Heart left ventricle (tissue), 16 donors: Measurements from ENCODE around the gene CRYBG3. TPM values are rescaled to one million over a fixed set of nuclear protein-coding genes. Genes with fewer than 3 reads are reported as not detected.

Experiments used
- ATAC-seq, 4 donors: fragments of 200-7000 bp; cut with Tn5 transposase; one replicate each; pipeline ENCODE4 v1.9.1; 2020 to 2022; ENCODE audit warnings: moderate library complexity in 4 of 4, mild to moderate bottlenecking in 3 of 4, moderate number of reproducible peaks in 1 of 4
- DNase-seq, 5 donors: peaks; one replicate each; pipeline ENCODE4 v3.0.0-alpha.2; 2020
- H3K27ac ChIP-seq, 12 donors: fragments of 200-600 bp; sonication (generic) in 4 of 12; one replicate each; pipeline versions ENCODE4 v1.5.0 to v1.8.0; 2016 to 2022; ENCODE audit warnings: mild to moderate bottlenecking in 2 of 12
- H3K27me3 ChIP-seq, 9 donors: fragments of 200-600 bp; sonication (generic) in 2 of 9; one replicate each; pipeline versions ENCODE4 v1.5.1 to v1.8.0; 2016 to 2022; ENCODE audit warnings: mild to moderate bottlenecking in 3 of 9
- H3K36me3 ChIP-seq, 9 donors: fragments of 200-600 bp; sonication (generic) in 2 of 9; one replicate each; pipeline versions ENCODE4 v1.5.0 to v1.8.0; 2018 to 2022; ENCODE audit warnings: mild to moderate bottlenecking in 2 of 9
- H3K4me1 ChIP-seq, 12 donors: fragments of 200-600 bp; sonication (generic) in 4 of 12; one replicate each; pipeline versions ENCODE4 v1.5.0 to v1.8.0; 2016 to 2022; ENCODE audit warnings: mild to moderate bottlenecking in 3 of 12
- H3K4me3 ChIP-seq, 12 donors: fragments of 200-600 bp; sonication (generic) in 4 of 12; one replicate each; pipeline versions ENCODE4 v1.5.0 to v1.8.0; 2017 to 2022; ENCODE audit warnings: mild to moderate bottlenecking in 9 of 12, moderate library complexity in 4 of 12
- H3K9me3 ChIP-seq, 12 donors: fragments of 200-600 bp; sonication (generic) in 4 of 12; one replicate each; pipeline versions ENCODE4 v1.5.0 to v1.8.0; 2016 to 2022; ENCODE audit warnings: mild to moderate bottlenecking in 1 of 12
- POLR2A ChIP-seq, 2 donors: fragments of 450-650 bp; IDR thresholded peaks; one replicate each; pipeline ENCODE4 v1.6.1; 2017; ENCODE audit warnings: antibody characterized with exemption in 2 of 2, mild to moderate bottlenecking in 2 of 2, moderate library complexity in 2 of 2
- WGBS, 4 donors: extraction: QIAGEN DNeasy Blood & Tissue Kit in 2 of 4; methylation state at CpG; one replicate each; pipeline versions ENCODE4 v1.1.5 to v1.1.7; 2013 to 2018; 5-methylcytosine and 5-hydroxymethylcytosine counted together
- intact Hi-C, 10 donors: fragments of 100-400 bp; cut with DNase I; formaldehyde crosslinking; loops; one replicate each; pipeline versions ENCODE4 v1.11.1 to v1.14.2; 2022
- polyA plus RNA-seq, 2 donors: library from polyadenylated mRNA; stranded (reverse); fragments of 200-250 nt; gene quantifications; one replicate each; pipeline ENCODE4 v1.2.3, GENCODE V29; 2013
- total RNA-seq, 9 donors: library from RNA; depleted of rRNA in 2 of 9; stranded (reverse); fragments of >200 nt in 2 of 9; fragmentation: NEBNext Ultra II Directional in 3 of 9; extraction: Animal tissue kit (Norgen Biotek cat#: 25700) in 3 of 9; gene quantifications; one replicate each; pipeline versions ENCODE4 v1.1.0 to v1.2.4, GENCODE V29; 2016 to 2023
- TF ChIP-seq, protein P1 (sequence below), 12 donors: fragments of 200-600 bp; sonication (generic) in 4 of 12; IDR thresholded peaks; one replicate each; pipeline versions ENCODE4 v1.5.0 to v1.8.0; 2018 to 2022; ENCODE audit warnings: antibody characterized with exemption in 12 of 12, mild to moderate bottlenecking in 5 of 12
- donor health status: ischemic (EF 13 %, LVEDD 7.1; RV severe dilation, severe dysfunction).
- donor health status: healthy with polysubstance abuse.
- donor health status: DM: no; HTN: yes; CAD: no.
- donor health status: DM: no; HTN: no; CAD: no.
- donor health status: ischemic (EF 25% LVEDD 6.9; RV normal size, moderate dysfunction).
- donor health status: ischemic (EF 25% LVEDD 5.7; RV mildly dilated, moderate dysfunction).
- donor health status: healthy.
- donor health status: DM: yes; HTN: yes; CAD: no.
- donor health status: ischemic (EF 35%, LVEDD 5.7; RV mildly dilated, moderate dysfunction).
- donor health status: nonischemic (EF 11% LVEDD 7.7; RV severe dilation, severe dysfunction).
- donor health status: DM: yes; HTN: yes; CAD: no.
- donor health status: PGD.
- donor health status: ischemic (EF 29% LVEDD 5.4; RV normal size, mild dysfunction).
- donor health status: nonischemic (EF 23%, LVEDD 6.1; RV moderate dilation, normal function).

CRYBG3 gene
- total and polyA plus RNA-seq, 11 donors: 5.5 to 34.1 (median 20.9) TPM

GRCh38 chr3:97863031-97863430, 41.2 kb downstream of the CRYBG3 start:
- ATAC-seq (peak; percentile 81 to 93 (median 84)), DNase-seq (no peak)
- Histone ChIP-seq H3K9me3 (peaks cover 0 to 9% (median 0%) of the 10 kb centered on the region in 12 donors), H3K4me3 (no peak overlapping the region), H3K27ac (peak overlapping the region in 6 of 12 donors; percentile 3 to 66 (median 36)), H3K27me3 (no peaks in the 10 kb centered on the region), H3K4me1 (peaks cover 0 to 25% (median 9%) of the 10 kb centered on the region in 12 donors), H3K36me3 (peaks cover 0 to 13% (median 7%) of the 10 kb centered on the region in 9 donors)
- no peak for TF ChIP-seq POLR2A (IDR thresholded peaks at IDR 0.05)
- TF ChIP-seq, protein P1, sequence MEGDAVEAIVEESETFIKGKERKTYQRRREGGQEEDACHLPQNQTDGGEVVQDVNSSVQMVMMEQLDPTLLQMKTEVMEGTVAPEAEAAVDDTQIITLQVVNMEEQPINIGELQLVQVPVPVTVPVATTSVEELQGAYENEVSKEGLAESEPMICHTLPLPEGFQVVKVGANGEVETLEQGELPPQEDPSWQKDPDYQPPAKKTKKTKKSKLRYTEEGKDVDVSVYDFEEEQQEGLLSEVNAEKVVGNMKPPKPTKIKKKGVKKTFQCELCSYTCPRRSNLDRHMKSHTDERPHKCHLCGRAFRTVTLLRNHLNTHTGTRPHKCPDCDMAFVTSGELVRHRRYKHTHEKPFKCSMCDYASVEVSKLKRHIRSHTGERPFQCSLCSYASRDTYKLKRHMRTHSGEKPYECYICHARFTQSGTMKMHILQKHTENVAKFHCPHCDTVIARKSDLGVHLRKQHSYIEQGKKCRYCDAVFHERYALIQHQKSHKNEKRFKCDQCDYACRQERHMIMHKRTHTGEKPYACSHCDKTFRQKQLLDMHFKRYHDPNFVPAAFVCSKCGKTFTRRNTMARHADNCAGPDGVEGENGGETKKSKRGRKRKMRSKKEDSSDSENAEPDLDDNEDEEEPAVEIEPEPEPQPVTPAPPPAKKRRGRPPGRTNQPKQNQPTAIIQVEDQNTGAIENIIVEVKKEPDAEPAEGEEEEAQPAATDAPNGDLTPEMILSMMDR (IDR thresholded peaks at IDR 0.05): no peak
- WGBS, 4 donors: 45 to 62% (median 56%) methylated on average over 1 of the region's 1 CpG
- intact Hi-C loops: loop anchor here in 3 of 10 donors (5.0 kb wide), 1 partner anchor 41 kb away; the partner anchor contains the start of gene CRYBG3 (in 3 of the 3)

DNA sequence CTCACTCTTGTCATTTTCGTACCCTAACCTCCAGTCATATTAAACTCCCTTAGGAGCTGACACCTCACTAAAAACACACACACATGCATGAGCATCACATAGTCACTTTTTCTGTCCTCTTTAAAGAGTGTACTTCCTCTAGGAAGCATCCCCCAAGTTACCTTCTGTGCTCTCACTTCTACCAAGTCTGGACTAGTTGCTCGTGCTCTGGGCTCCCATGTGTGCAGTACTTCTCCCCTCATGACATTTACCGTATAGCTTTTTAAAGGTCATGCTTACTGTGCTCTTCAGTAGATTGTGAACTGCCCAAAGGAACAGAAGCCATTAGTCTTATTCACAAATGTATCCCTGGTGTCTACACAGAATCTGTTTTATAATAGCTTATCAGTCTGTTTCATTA, 42.0 kb downstream of the CRYBG3 start:
- Histone ChIP-seq H3K27ac (peak overlapping the region in 5 of 12 donors; percentile 3 to 66 (median 46)), H3K9me3 (peaks cover 0 to 2% (median 0%) of the 10 kb centered on the region in 12 donors), H3K4me1 (peaks cover 0 to 25% (median 9%) of the 10 kb centered on the region in 12 donors), H3K4me3 (no peak overlapping the region), H3K27me3 (no peaks in the 10 kb centered on the region), H3K36me3 (peaks cover 0 to 13% (median 7%) of the 10 kb centered on the region in 9 donors)
- DNase-seq (no peak), ATAC-seq (peak in 3 of 4 donors; percentile 26 to 38 (median 34))
- TF ChIP-seq POLR2A (IDR thresholded peaks at IDR 0.05): no peak
- TF ChIP-seq, protein P1 (IDR thresholded peaks at IDR 0.05): no peak
- intact Hi-C loops: loop anchor here in 3 of 10 donors (5.0 kb wide), 1 partner anchor 41 kb away; the partner anchor contains the start of gene CRYBG3 (in 3 of the 3)
- 54 to 64% (median 60%) methylated on average over 3 of the region's 3 CpGs for WGBS, 4 donors

GRCh38 chr3:97871186-97871585, 49.4 kb downstream of the CRYBG3 start:
- Histone ChIP-seq H3K9me3 (no peaks in the 10 kb centered on the region), H3K27me3 (no peaks in the 10 kb centered on the region), H3K4me3 (no peak overlapping the region), H3K4me1 (peaks cover 0 to 14% (median 0%) of the 10 kb centered on the region in 12 donors), H3K27ac (peak overlapping the region in 2 of 12 donors; percentile 0 to 51), H3K36me3 (peaks cover 0 to 32% (median 8%) of the 10 kb centered on the region in 9 donors)
- DNase-seq (no peak), ATAC-seq (no peak)
- WGBS, 4 donors: 71 to 79% (median 76%) methylated on average over 3 of the region's 3 CpGs
- TF ChIP-seq, protein P1 (IDR thresholded peaks at IDR 0.05): no peak
- no peak for TF ChIP-seq POLR2A (IDR thresholded peaks at IDR 0.05)
- intact Hi-C loops: loop anchor here in 2 of 10 donors (5.0 to 10.0 kb wide), 2 partner anchors 46 to 49 kb away; partner anchors contain the start of gene CRYBG3 (in 2 of the 2)

DNA sequence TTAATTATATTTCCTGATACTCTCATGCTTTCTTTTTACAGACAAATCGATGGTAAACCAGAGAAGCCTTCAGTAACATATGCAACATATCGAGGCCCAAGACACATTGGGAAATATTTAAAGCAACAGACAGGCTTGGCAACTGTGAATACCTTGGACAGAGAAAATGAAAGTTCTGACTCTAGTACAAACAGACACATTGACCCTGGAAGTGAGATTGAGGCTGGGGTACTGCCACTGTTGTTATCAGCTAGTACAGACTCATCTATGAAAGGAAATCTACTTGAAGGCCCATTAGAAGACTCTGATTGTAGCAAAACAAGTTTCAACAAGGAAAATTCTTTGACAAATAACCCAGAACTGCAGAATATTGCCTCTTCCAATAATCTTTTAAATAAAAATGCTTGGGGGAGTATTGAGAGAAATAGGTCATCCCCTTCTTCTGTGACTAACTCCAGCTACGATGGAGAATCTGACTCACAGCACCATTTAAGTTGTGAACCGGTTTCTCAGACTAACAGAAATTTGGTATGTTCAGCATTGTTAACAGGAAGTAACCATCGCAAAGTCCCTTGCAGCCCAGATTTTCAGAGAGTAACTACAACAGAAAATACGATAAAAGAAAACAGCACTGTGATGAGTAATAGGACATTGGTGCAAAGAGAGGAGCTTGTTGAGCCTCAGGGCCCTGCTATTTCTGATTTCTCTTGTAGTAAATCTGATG, 50.2 kb downstream of the CRYBG3 start:
- ATAC-seq: peak in 3 of 4 donors; percentile 62 to 83 (median 70)
- intact Hi-C loops: loop anchor here in 2 of 10 donors (5.0 to 10.0 kb wide), 2 partner anchors 47 to 50 kb away; partner anchors contain the start of gene CRYBG3 (in 2 of the 2)
- peaks cover 0 to 32% (median 8%) of the 10 kb centered on the region in 9 donors for H3K36me3 ChIP-seq
- no peak for DNase-seq
- H3K9me3 ChIP-seq: no peaks in the 10 kb centered on the region
- H3K4me1 ChIP-seq: peaks cover 0 to 14% (median 0%) of the 10 kb centered on the region in 12 donors
- H3K4me3 ChIP-seq: no peak overlapping the region
- peak overlapping the region in 5 of 12 donors; percentile 0 to 51 (median 24) for H3K27ac ChIP-seq
- no peak for TF ChIP-seq POLR2A (IDR thresholded peaks at IDR 0.05)
- TF ChIP-seq, protein P1 (IDR thresholded peaks at IDR 0.05): no peak
- WGBS, 4 donors: 68 to 80% (median 73%) methylated on average over 6 of the region's 6 CpGs
- H3K27me3 ChIP-seq: no peaks in the 10 kb centered on the region
